HG02610 (cell line): ENCODE data around the gene ZBED2.
"Not testable (repeated sequence)": the region's sequence is repeated elsewhere in the genome, so short reads cannot be mapped to it uniquely, and the experiment has no call there.

Experiments used
- ATAC-seq: cut with Tn5 transposase; IDR thresholded peaks from one replicate; pipeline ENCODE4 v1.9.1; 2021; ENCODE audit warnings: mild to moderate bottlenecking, moderate library complexity; ENCODE audit not compliant: unreplicated experiment

Gene ZBED2

GRCh38 chr3:111577113-111577512 lies 18.0 kb downstream of the ZBED2 start:
- no peak for ATAC-seq

GRCh38 chr3:111571907-111572460 lies 23.2 kb downstream of the ZBED2 start:
- no peak for ATAC-seq

- no peak for ATAC-seq
Observed at GRCh38 chr3:111571282-111571681, 23.9 kb downstream of the ZBED2 start.

GRCh38 chr3:111570404-111571030 lies 24.6 kb downstream of the ZBED2 start:
- ATAC-seq = no peak

GRCh38 chr3:111568911-111569310 lies 26.2 kb downstream of the ZBED2 start:
- no peak for ATAC-seq

GRCh38 chr3:111568355-111568754 lies 26.8 kb downstream of the ZBED2 start:
- ATAC-seq = no peak

- ATAC-seq = no peak
Observed at GRCh38 chr3:111566844-111567243, 28.3 kb downstream of the ZBED2 start.

GRCh38 chr3:111561902-111562301 lies 33.2 kb downstream of the ZBED2 start:
- ATAC-seq = not testable (repeated sequence)

- ATAC-seq = no peak
Observed at GRCh38 chr3:111548756-111549155, 46.4 kb downstream of the ZBED2 start.

GRCh38 chr3:111548092-111548491 lies 47.1 kb downstream of the ZBED2 start:
- peak; percentile 88 for ATAC-seq

GRCh38 chr3:111547631-111548030 lies 47.5 kb downstream of the ZBED2 start:
- peak; percentile 84 for ATAC-seq

- ATAC-seq = no peak
Observed at GRCh38 chr3:111545349-111545748, 49.8 kb downstream of the ZBED2 start.
